Colonic mucosa (tissue), 4 donors: Measurements from ENCODE around the gene UPF3A. TPM values are rescaled to one million over a fixed set of nuclear protein-coding genes. Genes with fewer than 3 reads are reported as not detected.

Experiments
- DNase-seq: peaks from one replicate; pipeline ENCODE4 v3.0.0-alpha.2; 2020
- H3K27ac ChIP-seq: fragments of 200-600 bp; one replicate; pipeline ENCODE4 v1.8.0; 2021
- H3K27me3 ChIP-seq: fragments of 200-600 bp; one replicate; pipeline ENCODE4 v1.8.0; 2021
- H3K36me3 ChIP-seq: fragments of 200-600 bp; one replicate; pipeline ENCODE4 v1.8.0; 2021
- H3K4me1 ChIP-seq: fragments of 200-600 bp; one replicate; pipeline ENCODE4 v1.8.0; 2021; ENCODE audit warnings: mild to moderate bottlenecking
- H3K4me3 ChIP-seq: fragments of 200-600 bp; one replicate; pipeline ENCODE4 v1.8.0; 2021
- H3K9ac ChIP-seq, 2 donors: one replicate each; pipeline ENCODE4 v1.7.0; 2013; ENCODE audit warnings: control low read depth in 2 of 2, low read depth in 2 of 2, low read length in 2 of 2
- H3K9me3 ChIP-seq: fragments of 200-600 bp; one replicate; pipeline ENCODE4 v1.8.0; 2021
- intact Hi-C: fragments of 100-400 bp; cut with DNase I; formaldehyde crosslinking; loops from one replicate; pipeline ENCODE4 v1.14.1; 2022
- total RNA-seq, 2 donors: library from RNA; stranded (reverse); fragmentation: NEBNext Ultra II Directional in 1 of 2; extraction: Animal tissue kit (Norgen Biotek cat#: 25700) in 1 of 2; gene quantifications; one replicate each; pipeline ENCODE4 v1.2.1, GENCODE V29; 2021
- TF ChIP-seq, protein P1 (sequence below): fragments of 200-600 bp; IDR thresholded peaks from one replicate; pipeline ENCODE4 v1.8.0; 2022; ENCODE audit warnings: antibody characterized with exemption, mild to moderate bottlenecking
- donor health status: healthy.
- donor health status: DM: no; HTN: no; CAD: no.
- donor health status: DM: no; HTN: no; CAD: no.

Gene UPF3A, protein sequence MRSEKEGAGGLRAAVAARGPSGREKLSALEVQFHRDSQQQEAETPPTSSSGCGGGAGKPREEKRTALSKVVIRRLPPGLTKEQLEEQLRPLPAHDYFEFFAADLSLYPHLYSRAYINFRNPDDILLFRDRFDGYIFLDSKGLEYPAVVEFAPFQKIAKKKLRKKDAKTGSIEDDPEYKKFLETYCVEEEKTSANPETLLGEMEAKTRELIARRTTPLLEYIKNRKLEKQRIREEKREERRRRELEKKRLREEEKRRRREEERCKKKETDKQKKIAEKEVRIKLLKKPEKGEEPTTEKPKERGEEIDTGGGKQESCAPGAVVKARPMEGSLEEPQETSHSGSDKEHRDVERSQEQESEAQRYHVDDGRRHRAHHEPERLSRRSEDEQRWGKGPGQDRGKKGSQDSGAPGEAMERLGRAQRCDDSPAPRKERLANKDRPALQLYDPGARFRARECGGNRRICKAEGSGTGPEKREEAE
- total RNA-seq: 10 to 100 TPM; 22.1 to 29.7 TPM

DNA sequence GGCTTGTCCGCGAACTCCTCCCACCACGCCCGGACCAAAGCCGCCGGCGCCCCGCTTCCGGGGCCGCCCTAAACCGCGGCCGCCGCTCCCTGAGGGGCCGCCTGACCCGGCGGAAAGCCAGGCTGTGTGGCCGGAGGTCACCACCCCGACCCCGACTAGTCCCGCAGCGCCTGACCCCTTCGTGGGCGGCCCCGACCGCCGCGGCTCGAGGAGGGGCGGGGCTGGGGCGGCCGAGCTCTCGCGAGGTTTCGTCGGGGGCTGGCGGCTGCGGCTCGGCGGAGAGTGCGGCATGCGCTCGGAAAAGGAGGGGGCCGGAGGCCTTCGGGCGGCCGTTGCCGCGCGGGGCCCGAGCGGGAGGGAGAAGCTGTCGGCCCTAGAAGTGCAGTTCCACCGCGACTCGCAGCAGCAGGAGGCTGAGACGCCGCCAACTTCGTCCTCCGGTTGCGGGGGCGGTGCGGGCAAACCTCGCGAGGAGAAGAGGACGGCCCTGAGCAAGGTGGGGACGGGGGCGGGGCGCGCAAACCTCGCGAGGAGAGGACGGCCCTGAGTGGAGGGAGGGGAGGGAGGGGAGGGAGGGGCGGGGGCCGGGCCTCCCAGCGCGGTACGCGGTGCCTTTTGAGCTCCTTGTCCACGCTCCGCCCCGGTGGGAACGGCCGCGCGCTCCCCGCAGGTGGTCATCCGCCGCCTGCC, at the start of gene UPF3A:
Gene UPF3A, plus strand, starts transcription at position 251 of the 690 bp plus-strand sequence. Its CDS starts 39 bp downstream, at position 290.
- TF ChIP-seq, protein P1, sequence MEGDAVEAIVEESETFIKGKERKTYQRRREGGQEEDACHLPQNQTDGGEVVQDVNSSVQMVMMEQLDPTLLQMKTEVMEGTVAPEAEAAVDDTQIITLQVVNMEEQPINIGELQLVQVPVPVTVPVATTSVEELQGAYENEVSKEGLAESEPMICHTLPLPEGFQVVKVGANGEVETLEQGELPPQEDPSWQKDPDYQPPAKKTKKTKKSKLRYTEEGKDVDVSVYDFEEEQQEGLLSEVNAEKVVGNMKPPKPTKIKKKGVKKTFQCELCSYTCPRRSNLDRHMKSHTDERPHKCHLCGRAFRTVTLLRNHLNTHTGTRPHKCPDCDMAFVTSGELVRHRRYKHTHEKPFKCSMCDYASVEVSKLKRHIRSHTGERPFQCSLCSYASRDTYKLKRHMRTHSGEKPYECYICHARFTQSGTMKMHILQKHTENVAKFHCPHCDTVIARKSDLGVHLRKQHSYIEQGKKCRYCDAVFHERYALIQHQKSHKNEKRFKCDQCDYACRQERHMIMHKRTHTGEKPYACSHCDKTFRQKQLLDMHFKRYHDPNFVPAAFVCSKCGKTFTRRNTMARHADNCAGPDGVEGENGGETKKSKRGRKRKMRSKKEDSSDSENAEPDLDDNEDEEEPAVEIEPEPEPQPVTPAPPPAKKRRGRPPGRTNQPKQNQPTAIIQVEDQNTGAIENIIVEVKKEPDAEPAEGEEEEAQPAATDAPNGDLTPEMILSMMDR: no peak
- H3K9ac ChIP-seq: peak within 1 kb of the TSS; percentile 81 to 87
- H3K36me3 ChIP-seq: no peaks in the 10 kb centered on the region
- peaks cover 6% of the 10 kb centered on the region for H3K4me1 ChIP-seq
- H3K27ac ChIP-seq: peak within 1 kb of the TSS; percentile 97
- peak; percentile 89 for DNase-seq
- no peaks in the 10 kb centered on the region for H3K27me3 ChIP-seq
- intact Hi-C loops: no loop called here
- no peaks in the 10 kb centered on the region for H3K9me3 ChIP-seq
- H3K4me3 ChIP-seq: peak within 1 kb of the TSS; percentile 64

DNA sequence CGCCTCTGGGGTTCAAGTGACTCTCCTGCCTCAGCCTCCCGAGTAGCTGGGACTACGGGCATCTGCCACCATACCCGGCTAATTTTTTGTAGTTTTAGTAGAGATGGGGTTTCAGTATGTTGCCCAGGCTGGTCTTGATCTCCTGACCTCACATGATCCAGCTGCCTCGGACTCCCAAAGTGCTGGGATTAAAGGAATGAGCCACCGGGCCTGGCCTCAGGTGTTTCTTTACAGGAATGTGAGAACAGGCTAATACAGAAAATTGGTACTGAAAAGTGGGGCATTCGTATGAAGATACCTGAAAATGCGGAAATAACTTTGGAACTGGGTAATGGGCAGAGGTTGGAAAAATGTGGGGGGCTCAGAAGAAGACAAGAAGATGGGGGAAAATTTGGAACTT, 49.5 kb upstream of the UPF3A start:
- intact Hi-C loops: loop anchor here (5.0 kb wide), 1 partner anchor 415 kb away; no protein-coding TSS in a partner anchor
- Histone ChIP-seq H3K9ac (no peak overlapping the region), H3K27ac (no peak overlapping the region), H3K9me3 (no peaks in the 10 kb centered on the region), H3K4me1 (no peaks in the 10 kb centered on the region), H3K36me3 (peaks cover 2% of the 10 kb centered on the region), H3K4me3 (no peak overlapping the region), H3K27me3 (no peaks in the 10 kb centered on the region)
- TF ChIP-seq, protein P1: no peak
- no peak for DNase-seq

DNA sequence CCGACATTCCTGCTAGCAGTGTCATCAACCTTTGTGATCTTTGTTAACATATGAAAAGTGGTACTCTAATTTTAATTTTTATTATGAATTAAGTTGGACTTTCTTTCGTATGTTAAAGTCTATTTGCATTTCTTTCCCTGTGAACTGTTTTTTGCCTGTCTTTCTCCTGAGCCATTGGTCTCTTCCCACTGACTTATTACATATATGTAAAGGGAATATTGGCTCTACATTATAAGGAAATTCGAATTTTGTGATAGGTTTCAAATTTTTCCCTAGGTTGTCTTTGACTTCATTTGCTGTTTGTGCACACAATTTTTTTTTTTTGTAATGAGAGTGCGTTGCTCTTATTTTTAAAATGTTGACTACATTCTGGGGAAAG, 47.1 kb upstream of the UPF3A start:
- Histone ChIP-seq H3K36me3 (peaks cover 3% of the 10 kb centered on the region), H3K4me3 (peak overlapping the region; percentile 92), H3K9me3 (no peaks in the 10 kb centered on the region), H3K9ac (peak overlapping the region; percentile 4 to 19), H3K27ac (peak overlapping the region; percentile 93), H3K27me3 (no peaks in the 10 kb centered on the region), H3K4me1 (no peaks in the 10 kb centered on the region)
- TF ChIP-seq, protein P1: no peak
- intact Hi-C loops: loop anchor here (5.0 kb wide), 1 partner anchor 417 kb away; no protein-coding TSS in a partner anchor
- no peak for DNase-seq

DNA sequence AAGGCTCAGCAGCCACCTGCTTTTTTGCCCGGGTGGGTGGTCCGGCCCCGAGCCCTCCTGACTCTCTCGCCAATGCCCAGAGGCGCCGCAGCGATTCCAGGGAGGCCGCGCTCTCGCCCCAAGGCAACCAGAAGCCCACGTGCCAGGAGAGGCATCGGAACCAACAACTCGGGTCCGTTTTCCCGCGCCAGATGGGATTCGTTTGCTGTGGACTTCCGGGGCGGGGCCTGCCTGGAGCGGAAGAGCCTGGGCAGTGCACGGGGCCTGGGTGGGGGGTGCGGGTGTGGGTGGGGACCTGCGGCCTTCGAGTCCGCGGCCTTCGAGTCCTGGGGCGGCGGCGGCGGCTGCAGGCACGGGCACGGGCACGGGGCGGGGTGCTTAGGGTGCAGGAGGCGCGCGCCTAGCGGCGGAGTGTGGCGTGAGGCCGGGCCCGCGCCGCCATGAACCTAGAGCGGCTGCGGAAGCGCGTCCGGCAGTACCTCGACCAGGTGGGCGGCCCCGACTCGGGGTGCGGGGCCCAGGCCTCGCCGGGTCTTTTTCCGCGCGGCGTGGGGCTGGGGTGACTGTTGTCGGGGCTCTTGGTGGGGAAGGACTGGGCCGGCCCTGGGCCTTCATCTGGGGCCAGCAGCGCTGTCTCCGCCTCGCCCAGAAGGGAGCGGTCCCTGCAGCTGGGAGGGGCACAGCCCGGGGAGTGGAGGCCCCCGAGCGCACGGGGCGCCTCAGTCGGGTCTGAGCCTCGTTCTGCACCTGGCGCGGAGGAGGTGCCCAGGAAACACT, 46.6 kb upstream of the UPF3A start, which contains the start of gene CDC16:
Gene CDC16, plus strand, starts transcription at position 253 of the 777 bp plus-strand sequence. Its CDS starts 188 bp downstream, at position 441.
- no peaks in the 10 kb centered on the region for H3K9me3 ChIP-seq
- no peaks in the 10 kb centered on the region for H3K27me3 ChIP-seq
- peak within 1 kb of the TSS; percentile 93 for H3K27ac ChIP-seq
- DNase-seq: peak; percentile 96
- no peaks in the 10 kb centered on the region for H3K4me1 ChIP-seq
- peak within 1 kb of the TSS; percentile 36 to 81 for H3K9ac ChIP-seq
- peak within 1 kb of the TSS; percentile 92 for H3K4me3 ChIP-seq
- TF ChIP-seq, protein P1: peak; percentile 26
- peaks cover 3% of the 10 kb centered on the region for H3K36me3 ChIP-seq
- intact Hi-C loops: loop anchor here (5.0 kb wide), 1 partner anchor 418 kb away; no protein-coding TSS in a partner anchor

DNA sequence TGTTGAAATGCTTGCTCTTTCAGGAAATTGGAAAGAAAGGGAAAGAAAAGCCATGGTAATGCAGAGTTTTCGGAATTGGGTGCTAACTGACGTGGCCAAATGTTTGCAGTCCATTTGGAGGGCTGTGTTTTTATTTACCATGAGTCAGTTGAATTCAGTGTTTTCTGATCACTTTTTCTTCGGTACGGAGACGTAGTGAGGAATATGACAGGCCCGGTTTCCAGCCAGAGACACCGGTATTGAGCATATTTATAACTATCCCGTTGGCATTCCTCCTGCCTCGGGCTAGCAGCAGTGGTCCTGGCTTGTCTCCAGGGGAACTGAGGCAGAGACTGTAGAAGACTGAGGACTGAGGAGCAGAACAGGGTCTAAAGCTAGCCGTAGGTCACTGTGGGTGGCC, 45.7 kb upstream of the UPF3A start:
- Histone ChIP-seq H3K4me3 (peak overlapping the region; percentile 92), H3K27ac (no peak overlapping the region), H3K9me3 (no peaks in the 10 kb centered on the region), H3K9ac (peak overlapping the region; percentile 36 to 60), H3K36me3 (peaks cover 3% of the 10 kb centered on the region), H3K4me1 (no peaks in the 10 kb centered on the region), H3K27me3 (no peaks in the 10 kb centered on the region)
- DNase-seq: no peak
- TF ChIP-seq, protein P1: no peak
- intact Hi-C loops: no loop called here
